Measurements from ENCODE around the gene CCDC178.

Gene CCDC178

GRCh38 chr18:33317640-33318039, 122.9 kb downstream of the CCDC178 start:
- TF ChIP-seq CTCF (IDR thresholded peaks at IDR 0.05; ENCODE audit: low read depth, low read length, missing control alignments): no peak
- no peak overlapping the region for H3K4me3 ChIP-seq (ENCODE audit: low read depth, low read length)
- no peak for DNase-seq (ENCODE audit: low read depth)

- no peak for DNase-seq (ENCODE audit: low read depth)
- no peak for TF ChIP-seq CTCF (IDR thresholded peaks at IDR 0.05; ENCODE audit: low read depth, low read length, missing control alignments)
- no peak overlapping the region for H3K4me3 ChIP-seq (ENCODE audit: low read depth, low read length)
Measured at GRCh38 chr18:33316146-33316587, 124.4 kb downstream of the CCDC178 start.

GRCh38 chr18:33307520-33307919, 133.0 kb downstream of the CCDC178 start:
- TF ChIP-seq CTCF (IDR thresholded peaks at IDR 0.05; ENCODE audit: low read depth, low read length, missing control alignments): no peak
- no peak overlapping the region for H3K4me3 ChIP-seq (ENCODE audit: low read depth, low read length)
- no peak for DNase-seq (ENCODE audit: low read depth)

GRCh38 chr18:33304277-33304676, 136.2 kb downstream of the CCDC178 start:
- DNase-seq (ENCODE audit: low read depth): no peak
- no peak for TF ChIP-seq CTCF (IDR thresholded peaks at IDR 0.05; ENCODE audit: low read depth, low read length, missing control alignments)
- H3K4me3 ChIP-seq (ENCODE audit: low read depth, low read length): no peak overlapping the region

- no peak overlapping the region for H3K4me3 ChIP-seq (ENCODE audit: low read depth, low read length)
- TF ChIP-seq CTCF (IDR thresholded peaks at IDR 0.05; ENCODE audit: low read depth, low read length, missing control alignments): no peak
- no peak for DNase-seq (ENCODE audit: low read depth)
Measured at GRCh38 chr18:33291539-33291938, 149.0 kb downstream of the CCDC178 start.

- no peak for TF ChIP-seq CTCF (IDR thresholded peaks at IDR 0.05; ENCODE audit: low read depth, low read length, missing control alignments)
Measured at GRCh38 chr18:33288082-33288716, 152.3 kb downstream of the CCDC178 start.

GRCh38 chr18:33282709-33283333, 157.7 kb downstream of the CCDC178 start:
- TF ChIP-seq CTCF (IDR thresholded peaks at IDR 0.05; ENCODE audit: low read depth, low read length, missing control alignments): no peak
- DNase-seq (ENCODE audit: low read depth): no peak
- H3K4me3 ChIP-seq (ENCODE audit: low read depth, low read length): no peak overlapping the region

More at GRCh38 chr18:33288082-33288716, 152.3 kb downstream of the CCDC178 start:
- no peak overlapping the region for H3K4me3 ChIP-seq (ENCODE audit: low read depth, low read length)
- no peak for DNase-seq (ENCODE audit: low read depth)
